Coronary artery (tissue), 2 donors: Measurements from ENCODE around the gene P3H1.
A peak's percentile ranks its signal among the peaks of the same experiment; 100 is the strongest.

Experiments
- DNase-seq: peaks from one replicate; pipeline ENCODE4 v3.0.0-alpha.2; 2017; ENCODE audit warnings: low spot score
- H3K27ac ChIP-seq, 2 donors: fragments of 200-600 bp; sonication (generic); one replicate each; pipeline ENCODE4 v1.5.1; 2016 to 2019
- H3K4me3 ChIP-seq: fragments of 200-600 bp; sonication (generic); 2 replicates; pipeline ENCODE4 v1.5.1; 2016; ENCODE audit warnings: mild to moderate bottlenecking, moderate library complexity
- CTCF ChIP-seq: fragments of 200-600 bp; sonication (generic); IDR thresholded peaks from one replicate; pipeline ENCODE4 v1.5.1; 2019; ENCODE audit warnings: antibody characterized with exemption

The P3H1 gene

GRCh38 chr1:42784547-42784945 is 17.7 kb upstream of the P3H1 start:
- no peak for DNase-seq
- TF ChIP-seq CTCF = no peak
- Histone ChIP-seq H3K27ac (no peak overlapping the region), H3K4me3 (peak overlapping the region; percentile 71)

- no peak overlapping the region for H3K27ac ChIP-seq
- no peak overlapping the region for H3K4me3 ChIP-seq
- TF ChIP-seq CTCF = no peak
- DNase-seq = no peak
Measured at GRCh38 chr1:42783092-42783491, 16.3 kb upstream of the P3H1 start.

GRCh38 chr1:42780176-42780575 is 13.3 kb upstream of the P3H1 start:
- Histone ChIP-seq H3K4me3 (no peak overlapping the region), H3K27ac (no peak overlapping the region)
- TF ChIP-seq CTCF = no peak
- DNase-seq = no peak

DNA sequence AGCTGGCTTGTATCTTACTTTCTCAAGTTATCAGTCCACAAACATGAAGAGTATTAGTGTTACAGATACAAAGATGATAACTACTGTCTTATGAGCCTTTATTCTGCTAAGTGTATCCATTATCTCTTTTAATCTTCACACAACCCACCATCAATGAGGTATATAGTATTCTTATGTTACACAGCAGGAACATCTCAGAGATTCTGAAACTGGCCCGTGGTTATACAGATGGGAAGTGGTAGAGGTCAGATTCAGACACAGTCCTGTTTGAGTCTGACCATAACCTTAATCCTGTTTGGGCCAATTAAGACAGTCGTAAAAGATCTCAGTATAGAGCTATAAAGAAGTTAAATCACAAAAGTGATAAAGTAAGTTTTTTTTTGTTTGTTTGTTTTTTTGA is 12.9 kb upstream of the P3H1 start:
- no peak for TF ChIP-seq CTCF
- no peak overlapping the region for H3K4me3 ChIP-seq
- no peak overlapping the region for H3K27ac ChIP-seq
- DNase-seq = no peak

- H3K4me3 ChIP-seq = no peak overlapping the region
- no peak for DNase-seq
- no peak overlapping the region for H3K27ac ChIP-seq
- peak; percentile 22 for TF ChIP-seq CTCF
Measured at GRCh38 chr1:42777852-42778251, 11.0 kb upstream of the P3H1 start.

- no peak for DNase-seq
- no peak overlapping the region for H3K27ac ChIP-seq
- no peak overlapping the region for H3K4me3 ChIP-seq
- no peak for TF ChIP-seq CTCF
Measured at GRCh38 chr1:42776502-42776901, 9.7 kb upstream of the P3H1 start.

DNA sequence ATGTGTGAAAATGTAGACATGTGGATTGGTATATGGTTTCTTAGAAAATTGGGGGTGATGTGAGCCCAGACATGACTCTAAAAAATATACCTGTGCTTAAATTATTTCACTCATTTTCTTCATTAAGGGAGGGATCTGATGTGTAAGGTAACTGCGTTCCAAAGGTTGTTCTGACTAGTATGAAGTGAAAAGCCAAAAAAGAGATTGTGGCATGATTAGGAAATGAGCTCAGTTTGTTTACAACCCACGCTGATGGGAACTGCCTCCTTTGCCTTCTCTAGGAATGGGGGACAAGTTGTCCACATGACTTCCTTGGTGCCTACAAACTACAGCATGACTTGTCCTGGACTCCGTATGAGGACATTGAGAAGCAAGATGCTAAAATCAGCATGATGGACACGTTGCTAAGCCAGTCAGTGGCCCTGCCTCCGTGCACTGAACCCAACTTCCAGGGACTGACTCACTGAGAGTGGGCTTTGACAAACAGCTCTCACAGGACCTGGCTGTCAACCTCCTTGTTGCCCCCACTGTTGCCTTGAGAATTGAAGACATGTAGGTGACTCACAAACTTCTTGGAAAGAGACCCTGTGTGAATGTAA is 8.2 kb upstream of the P3H1 start:
- Histone ChIP-seq H3K27ac (no peak overlapping the region), H3K4me3 (no peak overlapping the region)
- TF ChIP-seq CTCF = no peak
- DNase-seq = no peak
